GM19468 (cell line): ENCODE measurements around the gene MRPS7.
A peak's percentile ranks its signal among the peaks of the same experiment; 100 is the strongest.

Experiments
- ATAC-seq: cut with Tn5 transposase; IDR thresholded peaks from one replicate; pipeline ENCODE4 v1.9.1; 2021; ENCODE audit warnings: mild to moderate bottlenecking, moderate library complexity, moderate number of reproducible peaks; ENCODE audit not compliant: unreplicated experiment; ENCODE audit errors: extremely low read depth

MRPS7 gene

GRCh38 chr17:75261336-75262111 is at the start of gene MRPS7, which contains the start of gene GGA3:
Gene MRPS7 (plus strand): TSS chr17:75261879. CDS start chr17:75261901, 22 bp downstream.
Gene GGA3 (minus strand): TSS chr17:75261606. CDS start chr17:75261587, 19 bp downstream.
- peak; percentile 41 for ATAC-seq

GRCh38 chr17:75218131-75218530 is 43.5 kb upstream of the MRPS7 start:
- no peak for ATAC-seq

GRCh38 chr17:75219815-75220214 is 41.9 kb upstream of the MRPS7 start:
- no peak for ATAC-seq

- no peak for ATAC-seq
Observed at GRCh38 chr17:75225016-75225415, 36.7 kb upstream of the MRPS7 start.

GRCh38 chr17:75227729-75228128 is 34.0 kb upstream of the MRPS7 start:
- ATAC-seq = no peak

GRCh38 chr17:75228305-75228704 is 33.4 kb upstream of the MRPS7 start:
- no peak for ATAC-seq

GRCh38 chr17:75228847-75229246 is 32.8 kb upstream of the MRPS7 start:
- no peak for ATAC-seq

GRCh38 chr17:75231071-75231470 is 30.6 kb upstream of the MRPS7 start:
- no peak for ATAC-seq

GRCh38 chr17:75231741-75232464 is 29.8 kb upstream of the MRPS7 start:
- no peak for ATAC-seq

GRCh38 chr17:75232786-75233185 is 28.9 kb upstream of the MRPS7 start:
- ATAC-seq = no peak

GRCh38 chr17:75237100-75238014 is 24.3 kb upstream of the MRPS7 start:
- no peak for ATAC-seq

- ATAC-seq = no peak
Observed at GRCh38 chr17:75238020-75238580, 23.6 kb upstream of the MRPS7 start.

GRCh38 chr17:75238684-75239191 is 22.9 kb upstream of the MRPS7 start:
- ATAC-seq = no peak

GRCh38 chr17:75239214-75239613 is 22.5 kb upstream of the MRPS7 start:
- ATAC-seq = no peak

GRCh38 chr17:75239778-75240393 is 21.8 kb upstream of the MRPS7 start:
- ATAC-seq = no peak

GRCh38 chr17:75240394-75241142 is 21.1 kb upstream of the MRPS7 start:
- no peak for ATAC-seq

- no peak for ATAC-seq
Observed at GRCh38 chr17:75241143-75241430, 20.6 kb upstream of the MRPS7 start.

- no peak for ATAC-seq
Observed at GRCh38 chr17:75241502-75241901, 20.2 kb upstream of the MRPS7 start.

GRCh38 chr17:75241996-75242460 is 19.7 kb upstream of the MRPS7 start:
- ATAC-seq = no peak
